Calu3 (cell line): Measurements from ENCODE around the gene FAM76B. TPM values are rescaled to one million over a fixed set of nuclear protein-coding genes. Genes with fewer than 3 reads are reported as not detected.

Source experiments
- Bru-seq: library from RNA; stranded (reverse); fragments of 400-500 nt; gene quantifications from one replicate; lab custom pipeline; 2021; lab: Mats Ljungman, UMichigan
- BruChase-seq, 2 experiments: library from RNA; stranded (reverse); fragments of 400-500 nt; gene quantifications; one replicate each; lab custom pipeline; 2021; lab: Mats Ljungman, UMichigan
- BruUV-seq: library from RNA; stranded (reverse); fragments of 400-500 nt; replicated peaks from 2 replicates; lab custom pipeline; 2021; lab: Mats Ljungman, UMichigan
- CTCF ChIA-PET: fragments of 300-600 bp; sonication (Branson Sonifier 250); formaldehyde crosslinking; loops from one replicate; lab custom pipeline; 2022; ENCODE audit warnings: antibody characterized with exemption; lab: Charles Lee
- DNase-seq: peaks from one replicate; pipeline ENCODE4 v3.0.0; 2022
- H3K27ac Mint-ChIP-seq: one replicate; pipeline ENCODE4 v1.8.0; 2022; ENCODE audit warnings: mixed read lengths; ENCODE audit not compliant: unreplicated experiment
- H3K27me3 Mint-ChIP-seq: one replicate; pipeline ENCODE4 v1.8.0; 2022; ENCODE audit warnings: mixed read lengths; ENCODE audit not compliant: unreplicated experiment
- H3K36me3 Mint-ChIP-seq: one replicate; pipeline ENCODE4 v1.8.0; 2022; ENCODE audit warnings: mild to moderate bottlenecking, moderate library complexity, mixed read lengths; ENCODE audit not compliant: insufficient read depth, unreplicated experiment
- H3K4me1 Mint-ChIP-seq: one replicate; pipeline ENCODE4 v1.8.0; 2022; ENCODE audit warnings: mild to moderate bottlenecking, low read depth, mixed read lengths; ENCODE audit not compliant: unreplicated experiment
- H3K4me3 Mint-ChIP-seq: one replicate; pipeline ENCODE4 v1.8.0; 2022; ENCODE audit warnings: mild to moderate bottlenecking, low read depth, moderate library complexity, mixed read lengths; ENCODE audit not compliant: unreplicated experiment
- H3K9me3 Mint-ChIP-seq: one replicate; pipeline ENCODE4 v1.8.0; 2022; ENCODE audit warnings: low read depth, mixed read lengths; ENCODE audit not compliant: unreplicated experiment
- intact Hi-C: fragments of 100-400 bp; cut with micrococcal nuclease; formaldehyde crosslinking; loops from one replicate; pipeline ENCODE4 v1.10.0; 2022; ENCODE audit not compliant: unreplicated experiment
- long read RNA-seq: library from polyadenylated mRNA; stranded (forward); transcript quantifications from one replicate; pipeline ENCODE4 v2.0.0, GENCODE V29; 2022
- total RNA-seq: library from RNA; stranded (reverse); gene quantifications from 2 replicates; pipeline ENCODE4 v1.2.3, GENCODE V29; 2022
- TF ChIP-seq, protein P1 (sequence below): fragments of 200-600 bp; IDR thresholded peaks from one replicate; pipeline ENCODE4 v1.8.0; 2022; ENCODE audit warnings: antibody characterized with exemption; ENCODE audit not compliant: unreplicated experiment

FAM76B gene
- total RNA-seq (20.4 and 28.2 TPM in 2 replicates), Bru-seq, nascent RNA (percentile 85 among the genes with signal in this experiment), BruChase-seq, experiment 1, labeled RNA remaining after a 6-hour chase (percentile 64 among the genes with signal in this experiment), BruChase-seq, experiment 2, labeled RNA remaining after a 2-hour chase (percentile 82 among the genes with signal in this experiment)
- long read RNA-seq, partial matches to known transcripts, result 2 of 15 reads
- long read RNA-seq, other reads (novel, unspliced or antisense), result 5 of 15 reads

DNA sequence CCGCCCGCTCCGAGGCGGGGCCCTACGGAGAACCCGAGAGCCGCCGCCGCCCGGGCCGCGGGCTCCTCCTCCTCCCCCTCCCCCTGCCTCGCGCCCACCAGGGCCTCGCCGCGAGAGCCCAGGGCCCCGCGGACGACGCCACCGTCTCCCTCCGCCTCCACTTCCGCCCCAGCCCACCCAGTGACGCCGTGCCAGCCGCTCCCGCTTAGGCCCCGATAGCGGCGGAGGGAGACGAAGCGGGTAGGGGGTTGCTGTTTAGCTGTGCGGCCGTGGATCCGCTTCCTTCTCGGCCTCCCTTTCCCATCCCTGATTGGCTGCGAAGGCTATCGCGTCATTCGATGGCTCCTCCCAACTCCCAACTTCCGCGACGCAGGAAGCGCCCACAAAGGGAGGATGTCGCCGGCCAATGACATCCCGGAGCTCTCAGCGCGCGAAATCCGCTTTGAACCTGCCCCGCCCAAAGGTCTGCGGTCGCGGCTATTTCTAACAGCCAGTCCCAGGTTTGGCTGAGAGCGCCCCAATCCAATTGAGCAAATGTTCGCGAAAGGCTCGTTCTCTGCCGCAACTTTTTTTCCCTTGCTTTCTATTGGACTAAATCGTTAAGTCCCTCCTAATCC, at the start of gene FAM76B:
TSS of gene FAM76B (minus strand) at position 277 of the 617 bp plus-strand sequence. CDS start 304 bp downstream, outside the sequence.
- H3K36me3 Mint-ChIP-seq, result peaks cover 68% of the 10 kb centered on the region
- CTCF ChIA-PET, result interaction anchor here (0.6 to 0.8 kb wide), 2 partner anchors 600 to 603 kb away, joined by 3 to 4 read pairs; partner anchors contain the start of genes CCDC82 and JRKL
- DNase-seq, result peak; percentile 92
- no peaks in the 10 kb centered on the region for H3K9me3 Mint-ChIP-seq
- H3K4me1 Mint-ChIP-seq, result peaks cover 19% of the 10 kb centered on the region
- intact Hi-C loops, result loop anchor here (2.0 to 5.0 kb wide), 2 partner anchors 75 to 603 kb away; partner anchors contain the start of gene JRKL
- H3K4me3 Mint-ChIP-seq, result peak within 1 kb of the TSS; percentile 73
- peak within 1 kb of the TSS; percentile 60 for H3K27ac Mint-ChIP-seq
- TF ChIP-seq, protein P1, sequence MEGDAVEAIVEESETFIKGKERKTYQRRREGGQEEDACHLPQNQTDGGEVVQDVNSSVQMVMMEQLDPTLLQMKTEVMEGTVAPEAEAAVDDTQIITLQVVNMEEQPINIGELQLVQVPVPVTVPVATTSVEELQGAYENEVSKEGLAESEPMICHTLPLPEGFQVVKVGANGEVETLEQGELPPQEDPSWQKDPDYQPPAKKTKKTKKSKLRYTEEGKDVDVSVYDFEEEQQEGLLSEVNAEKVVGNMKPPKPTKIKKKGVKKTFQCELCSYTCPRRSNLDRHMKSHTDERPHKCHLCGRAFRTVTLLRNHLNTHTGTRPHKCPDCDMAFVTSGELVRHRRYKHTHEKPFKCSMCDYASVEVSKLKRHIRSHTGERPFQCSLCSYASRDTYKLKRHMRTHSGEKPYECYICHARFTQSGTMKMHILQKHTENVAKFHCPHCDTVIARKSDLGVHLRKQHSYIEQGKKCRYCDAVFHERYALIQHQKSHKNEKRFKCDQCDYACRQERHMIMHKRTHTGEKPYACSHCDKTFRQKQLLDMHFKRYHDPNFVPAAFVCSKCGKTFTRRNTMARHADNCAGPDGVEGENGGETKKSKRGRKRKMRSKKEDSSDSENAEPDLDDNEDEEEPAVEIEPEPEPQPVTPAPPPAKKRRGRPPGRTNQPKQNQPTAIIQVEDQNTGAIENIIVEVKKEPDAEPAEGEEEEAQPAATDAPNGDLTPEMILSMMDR, result no peak
- BruUV-seq, result TSS peak; percentile 6
- no peaks in the 10 kb centered on the region for H3K27me3 Mint-ChIP-seq

DNA sequence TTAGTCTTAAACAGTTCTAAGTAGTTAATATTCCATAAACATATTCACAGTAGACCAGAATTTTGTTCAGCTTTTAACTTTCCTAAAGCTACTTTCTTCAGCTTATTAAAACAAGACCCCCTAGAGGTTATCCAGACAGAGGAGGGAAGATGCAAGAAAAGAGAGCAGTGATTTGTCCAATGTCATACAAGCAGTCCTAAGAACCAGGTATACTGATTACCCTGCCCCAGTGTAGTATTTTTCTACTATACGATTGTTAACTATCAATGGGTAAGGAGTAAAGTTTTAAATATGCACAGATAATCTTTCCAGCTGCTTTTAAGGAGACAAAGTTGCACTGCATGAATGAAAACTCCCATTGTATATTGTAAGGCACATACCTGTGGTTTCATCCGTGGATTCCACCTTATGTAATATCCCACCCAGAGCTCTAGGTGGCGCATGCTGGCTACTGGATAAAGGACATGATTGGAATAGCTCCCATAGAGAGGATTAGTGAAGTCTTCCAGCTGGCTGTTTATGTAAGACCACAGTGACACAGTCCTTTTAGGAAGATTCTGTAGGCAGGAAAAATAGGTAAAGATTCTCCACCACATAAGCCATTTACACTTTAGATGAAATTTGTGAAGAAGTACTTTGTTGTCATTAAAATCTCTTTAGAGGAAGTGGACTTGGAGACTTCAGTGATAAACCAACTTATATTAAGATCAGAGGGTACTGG, 46.3 kb upstream of the FAM76B start:
- BruUV-seq, result no TSS peak
- Mint-ChIP-seq H3K4me3 (no peak overlapping the region), H3K4me1 (peaks cover 9% of the 10 kb centered on the region)

DNA sequence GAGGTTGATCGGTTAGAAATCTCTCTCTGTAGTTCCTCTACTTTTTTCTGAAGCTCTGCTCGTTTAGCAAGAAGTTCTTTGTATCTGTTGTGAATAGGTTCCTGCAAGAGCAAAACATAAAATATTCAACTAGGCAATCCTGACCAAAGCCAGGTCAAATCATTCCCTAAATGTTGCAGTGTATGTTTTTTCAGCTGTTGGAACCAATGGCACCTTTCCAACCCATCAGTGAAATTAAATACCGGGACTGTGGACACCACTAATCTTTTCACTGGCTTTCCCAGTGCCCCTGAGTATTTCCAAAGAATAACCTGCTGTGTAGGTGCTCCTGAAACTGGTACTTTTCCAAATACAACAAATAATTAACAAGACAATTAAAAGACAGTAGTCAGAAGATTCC, 45.8 kb upstream of the FAM76B start:
- Mint-ChIP-seq H3K4me3 (no peak overlapping the region), H3K27me3 (no peaks in the 10 kb centered on the region), H3K9me3 (no peaks in the 10 kb centered on the region), H3K4me1 (peaks cover 15% of the 10 kb centered on the region), H3K36me3 (peaks cover 36% of the 10 kb centered on the region), H3K27ac (no peak overlapping the region)
- DNase-seq, result no peak
- intact Hi-C loops, result no loop called here
- no TSS peak for BruUV-seq
- TF ChIP-seq, protein P1, result no peak
- CTCF ChIA-PET, result interaction anchor here (0.9 to 1.4 kb wide), 5 partner anchors 14 to 589 kb away, joined by 3 to 10 read pairs (median 8); partner anchors contain the start of gene MAML2

More for the DNA sequence above, 46.3 kb upstream of the FAM76B start:
- intact Hi-C loops, result loop anchor here (2.0 kb wide), 2 partner anchors 507 to 557 kb away; partner anchors contain the start of gene MAML2
- Mint-ChIP-seq H3K27ac (peak overlapping the region; percentile 52), H3K36me3 (peaks cover 30% of the 10 kb centered on the region), H3K27me3 (no peaks in the 10 kb centered on the region), H3K9me3 (no peaks in the 10 kb centered on the region)
- DNase-seq, result peak; percentile 62
- CTCF ChIA-PET, result interaction anchor here (0.9 to 1.4 kb wide), 5 partner anchors 13 to 589 kb away, joined by 3 to 10 read pairs (median 8); partner anchors contain the start of gene MAML2
- TF ChIP-seq, protein P1, result peak; percentile 68

DNA sequence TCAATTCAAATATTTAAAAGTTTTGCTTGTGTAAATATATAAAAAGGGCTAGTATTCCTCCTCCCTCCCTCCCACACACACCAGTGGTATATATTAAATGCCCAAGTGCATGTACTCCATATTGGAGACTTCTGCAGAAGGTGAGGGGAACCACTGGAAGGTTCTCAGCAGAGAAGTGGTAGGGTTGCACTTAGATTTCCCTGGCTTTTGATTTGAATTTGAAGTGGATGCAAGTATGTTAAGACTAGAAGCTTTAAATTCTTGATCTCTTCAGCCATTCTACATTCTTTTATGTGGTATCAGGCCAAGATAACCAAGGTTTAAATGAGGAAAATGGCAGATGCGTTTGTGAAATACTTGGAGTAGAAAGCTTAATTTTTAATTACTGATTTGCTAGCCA, 43.8 kb upstream of the FAM76B start:
- BruUV-seq, result no TSS peak
- Mint-ChIP-seq H3K4me1 (peaks cover 25% of the 10 kb centered on the region), H3K27me3 (no peaks in the 10 kb centered on the region), H3K27ac (no peak overlapping the region), H3K36me3 (peaks cover 42% of the 10 kb centered on the region), H3K4me3 (no peak overlapping the region), H3K9me3 (no peaks in the 10 kb centered on the region)
- CTCF ChIA-PET, result no interaction called here
- TF ChIP-seq, protein P1, result no peak
- intact Hi-C loops, result no loop called here
- DNase-seq, result no peak
